MCF 10A (cell line): ENCODE results near the gene ENTPD7. TPM values are rescaled to one million over a fixed set of nuclear protein-coding genes. Genes with fewer than 3 reads are reported as not detected.
"Not testable (repeated sequence)": the region's sequence is repeated elsewhere in the genome, so short reads cannot be mapped to it uniquely, and the experiment has no call there.

Experiments used
- BruUV-seq: library from RNA; stranded (reverse); fragments of 400-500 nt; replicated peaks from 2 replicates; lab custom pipeline; 2021; lab: Mats Ljungman, UMichigan
- CTCF ChIA-PET: fragments of 300-600 bp; sonication (Branson Sonifier 250); formaldehyde crosslinking; extraction: SDS; loops from one replicate; lab custom pipeline; 2021; ENCODE audit warnings: antibody characterized with exemption, inconsistent platforms; lab: Yijun Ruan, JAX
- POLR2A ChIA-PET: fragments of 300-600, 350-650 bp; sonication (Branson Sonifier 250); formaldehyde crosslinking; extraction: SDS; loops from one replicate; lab custom pipeline; 2020; ENCODE audit warnings: antibody characterized with exemption, inconsistent platforms; lab: Yijun Ruan, JAX
- DNase-seq: peaks from one replicate; pipeline ENCODE4 v3.0.0-alpha.2; 2018; ENCODE audit not compliant: unreplicated experiment
- H3K27ac Mint-ChIP-seq: one replicate; pipeline ENCODE4 v1.8.0; 2022; ENCODE audit warnings: mild to moderate bottlenecking, low read depth, mixed read lengths; ENCODE audit not compliant: unreplicated experiment
- H3K27me3 Mint-ChIP-seq: one replicate; pipeline ENCODE4 v1.8.0; 2022; ENCODE audit warnings: mixed read lengths; ENCODE audit not compliant: insufficient read depth, unreplicated experiment
- H3K36me3 Mint-ChIP-seq: one replicate; pipeline ENCODE4 v1.8.0; 2022; ENCODE audit warnings: mild to moderate bottlenecking, moderate library complexity, mixed read lengths; ENCODE audit not compliant: insufficient read depth, unreplicated experiment
- H3K4me1 Mint-ChIP-seq: one replicate; pipeline ENCODE4 v1.8.0; 2022; ENCODE audit warnings: mixed read lengths; ENCODE audit not compliant: insufficient read depth, unreplicated experiment
- H3K4me3 Mint-ChIP-seq: one replicate; pipeline ENCODE4 v1.8.0; 2022; ENCODE audit warnings: mild to moderate bottlenecking, moderate library complexity, mixed read lengths; ENCODE audit not compliant: unreplicated experiment
- H3K9me3 Mint-ChIP-seq: one replicate; pipeline ENCODE4 v1.8.0; 2022; ENCODE audit warnings: mixed read lengths; ENCODE audit not compliant: unreplicated experiment
- CTCF ChIP-seq: fragments of 200-600 bp; IDR thresholded peaks from one replicate; pipeline ENCODE4 v1.8.0; 2022; ENCODE audit warnings: antibody characterized with exemption, mild to moderate bottlenecking; ENCODE audit not compliant: unreplicated experiment
- intact Hi-C: fragments of 100-400 bp; cut with micrococcal nuclease; formaldehyde crosslinking; loops from 2 replicates; pipeline ENCODE4 v1.14.1; 2022
- total RNA-seq: library from RNA; stranded (reverse); gene quantifications from 2 replicates; pipeline ENCODE4 v1.2.3, GENCODE V29; 2022

The ENTPD7 gene
- total RNA-seq, 1 experiment from 2014 or later = 18.3 TPM

GRCh38 chr10:99621454-99622251 lies 37.7 kb upstream of the ENTPD7 start:
- Mint-ChIP-seq H3K27ac (peak overlapping the region; percentile 98), H3K4me3 (peak overlapping the region; percentile 78), H3K36me3 (peaks cover 2% of the 10 kb centered on the region), H3K9me3 (no peaks in the 10 kb centered on the region), H3K27me3 (no peaks in the 10 kb centered on the region), H3K4me1 (peaks cover 32% of the 10 kb centered on the region)
- TSS peak; percentile 86 for BruUV-seq
- CTCF ChIA-PET = interaction anchor here (0.6 to 2.3 kb wide), 13 partner anchors 9 to 1889 kb away, joined by 3 to 12 read pairs (median 5); partner anchors contain the start of gene ENTPD7
- intact Hi-C loops = loop anchor here (2.0 kb wide), 2 partner anchors 37 to 59 kb away; partner anchors contain the start of gene ENTPD7
- POLR2A ChIA-PET = interaction anchor here (0.6 to 15.3 kb wide), 25 partner anchors 9 to 1935 kb away, joined by 3 to 335 read pairs (median 9); partner anchors contain the start of genes AVPI1, COX15, CUTC and ENTPD7
- TF ChIP-seq CTCF = no peak
- DNase-seq = peak; percentile 90

GRCh38 chr10:99623919-99624318 lies 35.4 kb upstream of the ENTPD7 start:
- no peak for TF ChIP-seq CTCF
- no peaks in the 10 kb centered on the region for H3K9me3 Mint-ChIP-seq
- ChIA-PET CTCF (no interaction called here), POLR2A (interaction anchor here (0.7 to 10.5 kb wide), 3 partner anchors 29 to 107 kb away, joined by 3 to 335 read pairs (median 101); partner anchors contain the start of gene ENTPD7)
- no peak for DNase-seq
- H3K4me1 Mint-ChIP-seq = peaks cover 20% of the 10 kb centered on the region
- intact Hi-C loops = no loop called here
- H3K36me3 Mint-ChIP-seq = no peaks in the 10 kb centered on the region
- no peaks in the 10 kb centered on the region for H3K27me3 Mint-ChIP-seq
- no TSS peak for BruUV-seq
- H3K4me3 Mint-ChIP-seq = no peak overlapping the region
- H3K27ac Mint-ChIP-seq = peak overlapping the region; percentile 49

GRCh38 chr10:99625124-99625523 lies 34.2 kb upstream of the ENTPD7 start:
- peaks cover 21% of the 10 kb centered on the region for H3K4me1 Mint-ChIP-seq
- intact Hi-C loops, H3K27me3 Mint-ChIP-seq, BruUV-seq, H3K27ac Mint-ChIP-seq, H3K36me3 Mint-ChIP-seq, H3K4me3 Mint-ChIP-seq, DNase-seq, H3K9me3 Mint-ChIP-seq: not testable (repeated sequence)
- ChIA-PET POLR2A (interaction anchor here (1.0 to 1.2 kb wide), 3 partner anchors 8 to 36 kb away, joined by 4 to 7 read pairs (median 5); partner anchors contain the start of gene ENTPD7), CTCF (interaction anchor here (0.7 to 1.8 kb wide), 4 partner anchors 12 to 1779 kb away, joined by 3 to 4 read pairs (median 4); no protein-coding TSS in a partner anchor)

DNA sequence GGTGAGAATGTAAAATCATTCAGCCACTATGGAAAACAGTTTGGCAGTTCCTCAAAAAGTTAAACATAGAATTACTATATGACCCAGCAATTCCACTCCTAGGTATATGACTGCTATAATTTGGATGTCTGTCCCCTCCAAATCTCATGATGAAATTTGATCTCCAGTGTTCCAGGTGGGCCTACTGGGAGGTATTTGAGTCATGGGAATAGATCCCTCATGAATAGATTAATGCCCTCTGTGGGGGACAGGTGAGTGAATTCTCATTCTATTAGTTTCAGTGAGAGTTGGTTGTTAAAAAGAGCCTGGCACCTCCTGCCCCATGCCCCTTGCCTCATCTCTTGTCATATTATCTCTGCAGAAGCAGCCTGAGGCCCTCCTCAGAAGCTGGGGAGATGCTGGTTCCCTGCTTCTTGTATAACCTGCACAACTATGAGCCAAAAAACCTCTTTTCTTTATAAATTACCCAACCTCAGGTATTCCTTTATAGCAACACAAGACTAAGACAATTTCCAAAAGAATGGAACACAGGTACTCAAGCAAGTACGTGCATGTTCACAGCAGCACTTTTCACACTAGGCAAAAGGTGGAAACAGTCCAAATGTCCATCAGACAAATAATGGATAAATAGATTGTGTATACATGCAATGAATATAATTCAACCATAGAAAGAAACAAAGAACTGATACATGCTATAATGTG lies 30.2 kb upstream of the ENTPD7 start:
- Mint-ChIP-seq H3K36me3 (no peaks in the 10 kb centered on the region), H3K27ac (no peak overlapping the region), H3K27me3 (no peaks in the 10 kb centered on the region), H3K4me1 (peaks cover 6% of the 10 kb centered on the region), H3K4me3 (no peak overlapping the region), H3K9me3 (no peaks in the 10 kb centered on the region)
- TF ChIP-seq CTCF = no peak
- CTCF ChIA-PET = interaction anchor here (1.6 to 4.8 kb wide), 8 partner anchors 23 to 83 kb away, joined by 7 to 60 read pairs (median 10); no protein-coding TSS in a partner anchor
- intact Hi-C loops = no loop called here
- POLR2A ChIA-PET = interaction anchor here (0.8 to 3.6 kb wide), 10 partner anchors 8 to 198 kb away, joined by 3 to 51 read pairs (median 13); partner anchors contain the start of genes ENTPD7, GOT1 and SLC25A28
- BruUV-seq = no TSS peak
- DNase-seq = no peak
